Measurements from ENCODE around the gene FSTL3. TPM values are rescaled to one million over a fixed set of nuclear protein-coding genes. Genes with fewer than 3 reads are reported as not detected.

The FSTL3 gene
- total and polyA plus RNA-seq, 10 of the 15 experiments (the other 5 are each of a cell fraction or from before 2014, with no cell fraction given) = 0.42 to 13.5 (median 3.6) TPM

- no TSS peak for BruUV-seq (replicated peaks)
- Histone ChIP-seq H3K9me3 (replicated peaks; ENCODE audit: control insufficient read depth, insufficient read depth, low read length) (no peaks in the 10 kb centered on the region), H3K4me1 (ENCODE audit: control insufficient read depth, insufficient read depth, low read length) (peaks cover 22% of the 10 kb centered on the region), H3K4me2 (ENCODE audit: control insufficient read depth, insufficient read depth) (0 out of 2 replicates have a peak overlapping the region, but pooled peaks have one; percentile 25), H4K20me1 (ENCODE audit: control insufficient read depth, insufficient read depth) (no peaks in the 10 kb centered on the region; the same call in 1 of the 2 replicates), H3K9ac (ENCODE audit: control insufficient read depth, insufficient read depth, low read length) (no peak overlapping the region), H3K36me3 (ENCODE audit: control insufficient read depth in 2 of 2, insufficient read depth in 2 of 2, low read length in 1 of 2) (no peaks in the 10 kb centered on the region), H3K4me3 (no peak overlapping the region), H3K27me3 (replicated peaks in 1 of 2; ENCODE audit: control insufficient read depth in 2 of 2, insufficient read depth in 2 of 2, low read length in 1 of 2) (no peaks in the 10 kb centered on the region), H2AFZ (ENCODE audit: control insufficient read depth, low read depth, low read length) (no peak overlapping the region), H3K27ac (ENCODE audit: control insufficient read depth, insufficient read depth) (no peak overlapping the region), H3K79me2 (ENCODE audit: control insufficient read depth, insufficient read depth, low read length) (no peaks in the 10 kb centered on the region)
- DNase-seq (ENCODE audit: low read depth, low spot score) (no peak), ATAC-seq (no peak), FAIRE-seq (no peak)
- ChIA-PET CTCF (interaction anchor here (0.8 to 1.9 kb wide), 3 partner anchors 41 to 60 kb away, joined by 3 to 10 read pairs (median 4); no protein-coding TSS in a partner anchor), SMC1A (ENCODE audit: uncharacterized antibody, unreplicated experiment) (interaction anchor here (0.6 kb wide), 1 partner anchor 97 kb away, joined by 3 read pairs; no protein-coding TSS in a partner anchor), RAD21 (ENCODE audit: unreplicated experiment) (interaction anchor here (1.3 to 1.6 kb wide), 2 partner anchors 52 to 57 kb away, joined by 3 to 4 read pairs; no protein-coding TSS in a partner anchor), POLR2A (interaction anchor here (0.9 to 1.5 kb wide), 2 partner anchors 55 to 57 kb away, joined by 3 to 4 read pairs; no protein-coding TSS in a partner anchor)
- 32% methylated on average over 11 of the region's 15 CpGs for WGBS (ENCODE audit: insufficient coverage, insufficient replicate concordance, low lambda C conversion rate, missing lambda C conversion rate)
- intact Hi-C loops (cut with micrococcal nuclease; ENCODE audit: unreplicated experiment) (no loop called here), in situ Hi-C loops (cut with MboI) (no loop called here)
- TF ChIP-seq BCLAF1 (IDR thresholded peaks at IDR 0.05) (no peak), ATF7 (IDR thresholded peaks at IDR 0.05; ENCODE audit: low read depth) (no peak), HDAC6 (IDR thresholded peaks at IDR 0.05; ENCODE audit: unreplicated experiment) (no peak), ZNF687 (IDR thresholded peaks at IDR 0.05) (no peak), EZH2 (IDR thresholded peaks at IDR 0.05; ENCODE audit: borderline replicate concordance, control insufficient read depth, low read depth, low read length) (no peak), POLR2AphosphoS2 (IDR thresholded peaks at IDR 0.05; ENCODE audit: low read depth, low read length) (no peak), IKZF1 (conservative IDR thresholded peaks at IDR 0.05) (no peak), YBX1 (IDR thresholded peaks at IDR 0.05) (no peak), SIX5 (IDR thresholded peaks at IDR 0.05; ENCODE audit: low read depth, low read length, severe bottlenecking) (no peak), REST (IDR thresholded peaks at IDR 0.05; ENCODE audit: low read depth, low read length) (no peak), SRF (IDR thresholded peaks at IDR 0.05; ENCODE audit: low read depth in 2 of 2, low read length in 2 of 2) (no peak), ZSCAN29 (IDR thresholded peaks at IDR 0.05) (no peak)
Observed at GRCh38 chr19:677201-677600, 1.0 kb downstream of the FSTL3 start.

All from GM12878 (cell line).